Neural progenitor cell (in vitro differentiated cells): ENCODE results near the gene GARIN5A.

ENCODE experiments used
- CTCF ChIP-seq: fragments of 200-600 bp; sonication (generic); IDR thresholded peaks from 2 replicates; pipeline ENCODE4 v1.5.1; 2017; ENCODE audit warnings: antibody characterized with exemption, mild to moderate bottlenecking
- EZH2 ChIP-seq: fragments of 200-600 bp; sonication (generic); IDR thresholded peaks from 2 replicates; pipeline ENCODE4 v1.6.1; 2017; ENCODE audit warnings: antibody characterized with exemption, mild to moderate bottlenecking, moderate library complexity
- EZH2phosphoT487 ChIP-seq: fragments of 200-600 bp; sonication (generic); IDR thresholded peaks from 2 replicates; pipeline ENCODE4 v1.6.1; 2017; ENCODE audit warnings: antibody characterized with exemption

DNA sequence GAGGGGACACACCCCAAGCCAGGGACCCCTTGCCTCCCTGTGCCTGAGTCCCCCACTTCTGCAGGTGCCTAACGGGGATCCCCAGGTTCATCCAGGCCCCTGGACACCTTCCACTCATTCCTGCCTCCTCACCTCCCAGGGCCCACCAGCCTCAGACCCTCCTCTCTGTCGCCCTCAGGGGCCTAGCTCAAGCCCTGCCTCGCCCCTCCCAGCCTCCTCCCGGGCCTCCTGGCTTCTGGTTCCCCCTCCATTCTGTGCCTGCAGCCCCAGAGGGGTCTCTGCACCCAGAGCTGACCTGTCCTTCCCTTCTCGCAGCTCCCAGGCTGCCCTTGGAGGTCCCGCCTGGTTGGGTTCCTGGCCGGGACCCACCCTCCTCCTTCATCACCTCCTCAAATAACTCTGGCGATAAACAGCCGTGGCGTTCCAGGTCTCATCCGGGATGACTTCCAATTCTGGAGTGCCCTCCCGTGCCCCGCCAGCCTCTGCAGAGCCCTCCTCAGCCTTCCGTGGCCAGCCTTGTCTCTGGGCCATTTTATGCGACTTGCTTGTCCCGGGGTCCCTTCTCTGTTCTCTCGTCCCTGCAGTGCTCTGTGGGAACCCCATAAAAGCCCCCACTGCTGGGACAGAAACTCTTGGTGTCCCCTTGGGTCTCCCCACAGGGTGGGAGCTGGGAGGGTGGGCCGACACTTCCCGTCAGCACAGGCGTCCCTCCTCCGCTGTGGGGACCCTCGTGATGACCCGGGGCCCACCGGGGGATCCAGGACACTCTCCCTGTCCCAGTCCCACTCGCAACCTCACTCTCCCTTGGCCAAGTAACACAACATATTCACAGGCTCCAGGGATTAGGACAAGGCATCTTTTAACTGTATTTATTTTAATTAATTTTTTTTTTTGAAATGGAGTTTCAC is 25.2 kb upstream of the GARIN5A start:
- TF ChIP-seq CTCF, result no peak
- no peak for TF ChIP-seq EZH2phosphoT487
- no peak for TF ChIP-seq EZH2
